ENCODE results near the gene TSR3. TPM values are rescaled to one million over a fixed set of nuclear protein-coding genes. Genes with fewer than 3 reads are reported as not detected.
A peak's percentile ranks its signal among the peaks of the same experiment; 100 is the strongest.

Gene TSR3
- total and polyA plus RNA-seq, 2 of the 13 experiments (the other 11 are each of a cell fraction or from before 2014, with no cell fraction given): 24.2 to 51.0 TPM

GRCh38 chr16:1331712-1332617 is 19.7 kb downstream of the TSR3 start (continued):
- TF ChIP-seq, protein P1, sequence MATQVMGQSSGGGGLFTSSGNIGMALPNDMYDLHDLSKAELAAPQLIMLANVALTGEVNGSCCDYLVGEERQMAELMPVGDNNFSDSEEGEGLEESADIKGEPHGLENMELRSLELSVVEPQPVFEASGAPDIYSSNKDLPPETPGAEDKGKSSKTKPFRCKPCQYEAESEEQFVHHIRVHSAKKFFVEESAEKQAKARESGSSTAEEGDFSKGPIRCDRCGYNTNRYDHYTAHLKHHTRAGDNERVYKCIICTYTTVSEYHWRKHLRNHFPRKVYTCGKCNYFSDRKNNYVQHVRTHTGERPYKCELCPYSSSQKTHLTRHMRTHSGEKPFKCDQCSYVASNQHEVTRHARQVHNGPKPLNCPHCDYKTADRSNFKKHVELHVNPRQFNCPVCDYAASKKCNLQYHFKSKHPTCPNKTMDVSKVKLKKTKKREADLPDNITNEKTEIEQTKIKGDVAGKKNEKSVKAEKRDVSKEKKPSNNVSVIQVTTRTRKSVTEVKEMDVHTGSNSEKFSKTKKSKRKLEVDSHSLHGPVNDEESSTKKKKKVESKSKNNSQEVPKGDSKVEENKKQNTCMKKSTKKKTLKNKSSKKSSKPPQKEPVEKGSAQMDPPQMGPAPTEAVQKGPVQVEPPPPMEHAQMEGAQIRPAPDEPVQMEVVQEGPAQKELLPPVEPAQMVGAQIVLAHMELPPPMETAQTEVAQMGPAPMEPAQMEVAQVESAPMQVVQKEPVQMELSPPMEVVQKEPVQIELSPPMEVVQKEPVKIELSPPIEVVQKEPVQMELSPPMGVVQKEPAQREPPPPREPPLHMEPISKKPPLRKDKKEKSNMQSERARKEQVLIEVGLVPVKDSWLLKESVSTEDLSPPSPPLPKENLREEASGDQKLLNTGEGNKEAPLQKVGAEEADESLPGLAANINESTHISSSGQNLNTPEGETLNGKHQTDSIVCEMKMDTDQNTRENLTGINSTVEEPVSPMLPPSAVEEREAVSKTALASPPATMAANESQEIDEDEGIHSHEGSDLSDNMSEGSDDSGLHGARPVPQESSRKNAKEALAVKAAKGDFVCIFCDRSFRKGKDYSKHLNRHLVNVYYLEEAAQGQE (IDR thresholded peaks at IDR 0.05; ENCODE audit: borderline replicate concordance in 1 of 2, low read depth in 1 of 2, low read length in 2 of 2): no peak
- no peak for TF ChIP-seq TRIM24 (CRISPR knock-in tag; IDR thresholded peaks at IDR 0.05)
- no peak for TF ChIP-seq HNRNPH1 (optimal IDR thresholded peaks at IDR 0.05; ENCODE audit: low read depth, low read length)
- no peak for TF ChIP-seq ZNF256 (CRISPR knock-in tag; conservative IDR thresholded peaks at IDR 0.05)
- no peak for TF ChIP-seq ZNF101 (CRISPR knock-in tag; IDR thresholded peaks at IDR 0.05; ENCODE audit: borderline replicate concordance, low read depth)
- TF ChIP-seq CREB1 (IDR thresholded peaks at IDR 0.05): no peak
- no peak for TF ChIP-seq CREB1 (CRISPR knock-in tag; IDR thresholded peaks at IDR 0.05)
- TF ChIP-seq, protein P2, sequence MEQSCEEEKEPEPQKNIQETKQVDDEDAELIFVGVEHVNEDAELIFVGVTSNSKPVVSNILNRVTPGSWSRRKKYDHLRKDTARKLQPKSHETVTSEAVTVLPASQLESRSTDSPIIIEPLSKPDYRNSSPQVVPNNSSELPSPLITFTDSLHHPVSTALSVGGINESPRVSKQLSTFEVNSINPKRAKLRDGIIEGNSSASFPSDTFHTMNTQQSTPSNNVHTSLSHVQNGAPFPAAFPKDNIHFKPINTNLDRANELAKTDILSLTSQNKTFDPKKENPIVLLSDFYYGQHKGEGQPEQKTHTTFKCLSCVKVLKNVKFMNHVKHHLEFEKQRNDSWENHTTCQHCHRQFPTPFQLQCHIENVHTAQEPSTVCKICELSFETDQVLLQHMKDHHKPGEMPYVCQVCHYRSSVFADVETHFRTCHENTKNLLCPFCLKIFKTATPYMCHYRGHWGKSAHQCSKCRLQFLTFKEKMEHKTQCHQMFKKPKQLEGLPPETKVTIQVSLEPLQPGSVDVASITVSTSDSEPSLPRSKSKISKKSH (CRISPR knock-in tag; IDR thresholded peaks at IDR 0.05; ENCODE audit: borderline replicate concordance): peak; percentile 51; the same call in 1 of the 2 replicates
- TF ChIP-seq TFAP4 (IDR thresholded peaks at IDR 0.05; ENCODE audit: borderline replicate concordance, low read depth): peak; percentile 93
- TF ChIP-seq JUND (CRISPR knock-in tag; IDR thresholded peaks at IDR 0.05): no peak
- TF ChIP-seq E2F1 (CRISPR knock-in tag; IDR thresholded peaks at IDR 0.05): no peak
- no peak for TF ChIP-seq PTBP1 (IDR thresholded peaks at IDR 0.05; ENCODE audit: low read depth, low read length, poor library complexity, severe bottlenecking)
- no peak for TF ChIP-seq ZNF644 (CRISPR knock-in tag; IDR thresholded peaks at IDR 0.05; ENCODE audit: low read depth)
- TF ChIP-seq ZSCAN31 (CRISPR knock-in tag; IDR thresholded peaks at IDR 0.05; ENCODE audit: low read depth): no peak
- TF ChIP-seq, protein P3, sequence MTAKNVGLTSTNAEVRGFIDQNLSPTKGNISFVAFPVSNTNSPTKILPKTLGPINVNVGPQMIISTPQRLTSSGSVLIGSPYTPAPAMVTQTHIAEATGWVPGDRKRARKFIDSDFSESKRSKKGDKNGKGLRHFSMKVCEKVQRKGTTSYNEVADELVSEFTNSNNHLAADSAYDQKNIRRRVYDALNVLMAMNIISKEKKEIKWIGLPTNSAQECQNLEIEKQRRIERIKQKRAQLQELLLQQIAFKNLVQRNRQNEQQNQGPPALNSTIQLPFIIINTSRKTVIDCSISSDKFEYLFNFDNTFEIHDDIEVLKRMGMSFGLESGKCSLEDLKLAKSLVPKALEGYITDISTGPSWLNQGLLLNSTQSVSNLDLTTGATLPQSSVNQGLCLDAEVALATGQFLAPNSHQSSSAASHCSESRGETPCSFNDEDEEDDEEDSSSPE (CRISPR knock-in tag; IDR thresholded peaks at IDR 0.05): no peak
- TF ChIP-seq ZBTB3 (CRISPR knock-in tag; IDR thresholded peaks at IDR 0.05; ENCODE audit: borderline replicate concordance, low read depth): no peak
- no peak for TF ChIP-seq ZNF883 (CRISPR knock-in tag; IDR thresholded peaks at IDR 0.05; ENCODE audit: not compliant biosample characterization)
- peak; percentile 34; the same call in 1 of the 2 replicates for TF ChIP-seq MED1 (CRISPR knock-in tag; IDR thresholded peaks at IDR 0.05)
- no peak for TF ChIP-seq ZNF138 (CRISPR knock-in tag; IDR thresholded peaks at IDR 0.05; ENCODE audit: low read depth)
- no peak for TF ChIP-seq ZFP62 (CRISPR knock-in tag; IDR thresholded peaks at IDR 0.05)
- no peak for TF ChIP-seq ZNF615 (CRISPR knock-in tag; IDR thresholded peaks at IDR 0.05; ENCODE audit: borderline replicate concordance)
